Myometrial cell (primary cell): Measurements from ENCODE around the gene TSPAN16. TPM values are rescaled to one million over a fixed set of nuclear protein-coding genes. Genes with fewer than 3 reads are reported as not detected.

Experiments
- total RNA-seq: library from RNA; depleted of rRNA; stranded (reverse); fragments of >200 nt; gene quantifications from 2 replicates; pipeline ENCODE4 v1.2.3, GENCODE V29; 2015

Gene TSPAN16, protein sequence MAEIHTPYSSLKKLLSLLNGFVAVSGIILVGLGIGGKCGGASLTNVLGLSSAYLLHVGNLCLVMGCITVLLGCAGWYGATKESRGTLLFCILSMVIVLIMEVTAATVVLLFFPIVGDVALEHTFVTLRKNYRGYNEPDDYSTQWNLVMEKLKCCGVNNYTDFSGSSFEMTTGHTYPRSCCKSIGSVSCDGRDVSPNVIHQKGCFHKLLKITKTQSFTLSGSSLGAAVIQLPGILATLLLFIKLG
- total RNA-seq: not detected in 2 replicates

DNA sequence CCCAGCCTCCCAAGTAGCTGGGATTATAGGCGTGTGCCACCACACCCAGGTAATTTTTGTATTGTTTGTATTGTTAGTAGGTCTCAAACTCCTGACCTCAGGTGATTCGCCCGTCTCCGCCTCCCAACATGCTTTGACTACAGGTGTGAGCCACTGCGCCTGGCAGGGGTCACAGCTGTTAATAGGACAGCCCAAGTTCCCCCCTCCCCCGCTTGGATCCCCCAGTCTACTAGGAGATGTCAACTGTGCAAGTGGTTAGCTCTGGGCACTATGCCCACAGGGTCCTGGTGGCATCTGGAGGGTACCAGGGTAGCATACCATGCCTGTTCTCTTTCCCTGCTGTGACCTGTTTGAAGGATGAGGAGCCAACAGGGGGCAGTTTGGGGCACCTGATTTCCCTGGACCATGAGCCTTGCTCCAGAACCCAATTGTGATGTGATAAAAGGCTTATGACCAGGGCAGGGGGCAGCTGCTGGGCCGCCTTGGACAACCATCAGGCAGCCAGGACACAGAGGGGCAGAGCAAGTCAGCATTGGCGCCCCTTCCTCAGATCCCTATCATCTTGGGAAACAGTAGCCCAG, at the start of gene TSPAN16:
Gene TSPAN16 (plus strand): TSS at position 496 of the 581 bp plus-strand sequence. CDS start 138 bp downstream, outside the sequence.

GRCh38 chr19:11261971-11262839, 33.8 kb upstream of the TSPAN16 start, which contains the start of gene DOCK6:
TSS of gene DOCK6 (minus strand) at chr19:11262524. CDS start at chr19:11262440, 84 bp downstream.

DNA sequence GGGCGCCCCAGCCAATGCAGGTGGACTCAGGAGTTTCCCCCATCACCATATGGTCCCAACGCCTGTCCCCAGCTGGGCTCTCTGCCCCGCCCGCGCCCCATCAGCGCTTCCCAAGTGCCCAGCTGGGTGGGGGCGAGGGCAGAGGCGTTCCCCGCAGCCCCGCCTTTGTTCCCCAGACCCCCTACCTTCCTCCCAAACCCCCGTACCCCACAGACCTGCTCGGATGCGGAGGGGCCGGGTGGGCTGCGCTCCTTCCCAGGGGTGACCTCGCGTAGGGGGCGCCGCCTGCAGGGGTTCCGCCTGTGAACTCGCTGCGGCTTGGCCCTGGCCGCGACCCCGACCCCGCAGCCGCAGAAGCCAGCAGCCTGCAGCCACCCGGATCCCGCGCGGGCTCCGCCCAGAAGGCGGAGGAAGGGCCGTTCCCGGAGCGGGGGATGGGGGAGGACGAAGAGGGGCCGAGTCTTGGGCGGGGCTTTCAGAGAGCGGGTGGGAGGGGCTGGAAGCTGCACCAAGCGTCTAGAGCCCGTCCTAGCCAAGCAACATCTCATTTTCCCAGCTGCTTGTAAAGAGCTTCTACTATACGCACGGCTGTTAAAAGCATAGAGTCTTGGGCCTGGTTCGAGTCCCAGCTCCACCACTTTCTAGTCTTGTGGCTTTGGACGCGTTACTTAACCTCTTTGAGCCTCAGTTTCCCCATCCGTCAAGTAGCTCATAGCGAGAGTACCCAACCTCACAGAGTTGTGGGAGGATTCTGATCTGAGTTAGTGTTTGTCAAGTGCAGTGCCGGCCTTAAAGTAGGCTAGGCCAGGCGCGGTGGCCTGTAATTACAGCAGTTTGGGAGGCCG, 43.5 kb downstream of the TSPAN16 start, which contains the start of gene RAB3D:
Gene RAB3D (minus strand): TSS at position 404 of the 845 bp plus-strand sequence. CDS start 2,258 bp downstream, outside the sequence.

DNA sequence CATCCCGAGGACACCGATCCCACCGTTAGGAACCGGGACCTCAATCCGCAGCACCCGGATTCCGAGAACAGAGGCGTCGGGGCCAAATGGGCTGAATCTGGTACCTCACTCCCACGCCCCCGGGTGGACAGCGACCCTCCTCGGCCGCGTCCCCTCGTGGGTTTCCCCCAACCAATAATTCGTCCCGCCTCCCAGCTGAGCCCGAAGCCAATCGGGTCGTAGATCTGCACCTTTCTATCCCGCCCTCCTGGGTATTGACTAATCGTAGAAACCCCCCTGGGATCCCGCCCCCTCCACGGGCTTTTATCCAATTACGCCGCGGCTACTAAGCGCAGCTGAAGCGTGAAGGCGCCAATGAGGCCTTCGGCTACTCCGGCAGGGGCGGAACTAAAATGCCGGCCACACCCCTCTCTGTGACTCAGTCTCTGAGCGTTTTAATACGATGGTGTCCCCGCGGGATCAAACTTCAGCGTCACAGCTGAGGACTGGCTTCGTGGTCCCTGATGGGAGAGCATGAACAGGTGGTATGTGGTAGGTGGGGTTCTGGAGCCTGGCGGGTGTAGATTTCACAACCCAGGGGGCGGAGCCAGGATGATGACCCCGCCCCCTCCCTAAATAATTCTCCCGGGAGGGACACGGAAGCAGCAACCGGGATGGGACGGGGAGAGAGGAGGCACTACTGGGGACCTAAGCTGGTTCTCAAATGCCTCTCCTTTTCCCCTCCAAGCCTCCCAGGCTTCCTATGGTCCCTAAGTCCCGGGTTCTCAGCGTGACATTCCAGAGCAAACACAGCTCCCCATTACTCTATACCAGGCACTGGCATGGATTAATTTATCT, 50.4 kb downstream of the TSPAN16 start, which contains the start of the genes CCDC159 and TMEM205:
Gene CCDC159 (plus strand): TSS at position 416 of the 837 bp plus-strand sequence. CDS start 88 bp downstream, at position 504.
Gene TMEM205 (minus strand): TSS at position 165 of the 837 bp plus-strand sequence. CDS start 649 bp downstream, outside the sequence.

DNA sequence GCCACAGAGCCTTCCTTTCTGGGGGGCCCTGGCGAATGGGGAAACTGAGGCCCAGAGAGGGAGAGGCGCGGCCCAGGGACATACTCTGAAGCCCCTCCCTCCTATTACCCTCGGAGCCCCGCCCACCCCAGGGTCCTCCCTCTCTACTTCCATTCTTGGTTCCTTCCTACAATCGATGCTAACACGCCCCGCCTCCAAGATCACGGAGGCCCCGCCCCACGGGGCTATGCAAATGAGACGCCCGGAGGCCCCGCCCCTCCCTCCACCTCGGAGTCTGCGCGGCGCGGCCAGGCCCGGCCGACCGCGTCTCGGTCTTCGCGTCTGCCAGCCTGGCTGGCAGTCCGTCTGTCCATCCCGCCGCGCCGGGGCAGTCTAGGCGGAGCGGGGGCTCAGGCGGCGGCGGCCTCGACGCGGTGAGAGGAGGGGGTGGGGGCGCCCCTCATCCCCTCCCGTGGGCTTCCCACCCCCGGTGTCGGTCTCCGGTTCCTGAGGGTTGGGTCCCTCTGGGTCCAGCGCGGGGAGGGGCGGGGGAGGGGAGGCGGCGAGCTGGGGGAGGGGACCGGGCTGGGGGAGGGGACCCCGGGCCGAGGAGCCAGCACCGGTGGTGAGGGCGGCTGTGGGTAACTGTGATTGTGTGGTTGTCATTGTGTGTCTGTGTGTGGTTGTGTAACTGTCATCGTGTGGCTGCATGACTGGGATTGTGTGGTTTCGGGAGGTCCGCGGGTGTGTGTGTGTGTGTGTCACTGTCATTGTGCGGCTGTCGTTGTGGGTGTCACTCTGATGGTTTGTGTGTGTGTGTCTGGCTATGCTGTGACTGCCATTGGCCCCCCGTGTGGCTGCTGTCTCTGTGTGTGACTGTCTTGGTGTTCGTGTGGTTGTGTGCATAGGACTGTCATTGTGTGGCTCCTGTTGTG, 59.5 kb downstream of the TSPAN16 start, which contains the start of gene PLPPR2:
Gene PLPPR2 (plus strand): TSS at position 273 of the 914 bp plus-strand sequence. CDS start 2,242 bp downstream, outside the sequence.

Other genes starting within 250 kb of the TSPAN16 start
- 327 and 357 TPM in 2 replicates for gene LDLR, start 206.7 kb upstream of the TSPAN16 start, total RNA-seq
- 78.5 and 86.5 TPM in 2 replicates for gene SPC24, start 140.4 kb upstream of the TSPAN16 start, total RNA-seq
- 294 and 298 TPM in 2 replicates for gene KANK2, start 98.6 kb upstream of the TSPAN16 start, total RNA-seq
- not detected in 2 replicates for gene ANGPTL8, start 56.5 kb upstream of the TSPAN16 start, total RNA-seq
- 25.2 and 26.8 TPM in 2 replicates for gene DOCK6, start 33.6 kb upstream of the TSPAN16 start, total RNA-seq
- gene RAB3D, start 43.5 kb downstream of the TSPAN16 start, total RNA-seq: 6.6 and 9.0 TPM in 2 replicates
- 181 and 221 TPM in 2 replicates for gene TMEM205, start 50.1 kb downstream of the TSPAN16 start, total RNA-seq
- gene CCDC159, start 50.4 kb downstream of the TSPAN16 start, total RNA-seq: 12.6 and 12.7 TPM in 2 replicates
- 21.4 and 33.2 TPM in 2 replicates for gene PLPPR2, start 59.3 kb downstream of the TSPAN16 start, total RNA-seq
- 1.7 and 2.5 TPM in 2 replicates for gene SWSAP1, start 78.5 kb downstream of the TSPAN16 start, total RNA-seq
- gene EPOR, start 88.2 kb downstream of the TSPAN16 start, total RNA-seq: 9.0 and 13.8 TPM in 2 replicates
- gene RGL3, start 123.2 kb downstream of the TSPAN16 start, total RNA-seq: not detected in 2 replicates
- under 0.01 and 0.89 TPM in 2 replicates for gene ODAD3, start 139.0 kb downstream of the TSPAN16 start, total RNA-seq
- gene PRKCSH, start 139.5 kb downstream of the TSPAN16 start, total RNA-seq: 183 and 227 TPM in 2 replicates
- gene ELAVL3, start 184.9 kb downstream of the TSPAN16 start, total RNA-seq: not detected in 2 replicates
- gene ZNF653, start 209.7 kb downstream of the TSPAN16 start, total RNA-seq: 3.2 and 7.8 TPM in 2 replicates
- gene ECSIT, start 233.0 kb downstream of the TSPAN16 start, total RNA-seq: 43.2 and 46.1 TPM in 2 replicates
- gene CNN1, start 242.7 kb downstream of the TSPAN16 start, total RNA-seq: 5.5 and 10.3 TPM in 2 replicates